GM10266 (cell line): ENCODE measurements around the gene RAD18.
A peak's percentile ranks its signal among the peaks of the same experiment; 100 is the strongest.

ENCODE experiments used
- DNase-seq: peaks from one replicate; pipeline ENCODE4 v3.0.0; 2012; ENCODE audit errors: extremely low spot score
- TF ChIP-seq, protein P1 (sequence below): IDR thresholded peaks from 2 replicates; pipeline ENCODE4 v1.5.1; 2012; ENCODE audit warnings: mild to moderate bottlenecking, low read depth; ENCODE audit not compliant: control insufficient read depth, insufficient read depth; ENCODE audit errors: missing control alignments

Gene RAD18

DNA sequence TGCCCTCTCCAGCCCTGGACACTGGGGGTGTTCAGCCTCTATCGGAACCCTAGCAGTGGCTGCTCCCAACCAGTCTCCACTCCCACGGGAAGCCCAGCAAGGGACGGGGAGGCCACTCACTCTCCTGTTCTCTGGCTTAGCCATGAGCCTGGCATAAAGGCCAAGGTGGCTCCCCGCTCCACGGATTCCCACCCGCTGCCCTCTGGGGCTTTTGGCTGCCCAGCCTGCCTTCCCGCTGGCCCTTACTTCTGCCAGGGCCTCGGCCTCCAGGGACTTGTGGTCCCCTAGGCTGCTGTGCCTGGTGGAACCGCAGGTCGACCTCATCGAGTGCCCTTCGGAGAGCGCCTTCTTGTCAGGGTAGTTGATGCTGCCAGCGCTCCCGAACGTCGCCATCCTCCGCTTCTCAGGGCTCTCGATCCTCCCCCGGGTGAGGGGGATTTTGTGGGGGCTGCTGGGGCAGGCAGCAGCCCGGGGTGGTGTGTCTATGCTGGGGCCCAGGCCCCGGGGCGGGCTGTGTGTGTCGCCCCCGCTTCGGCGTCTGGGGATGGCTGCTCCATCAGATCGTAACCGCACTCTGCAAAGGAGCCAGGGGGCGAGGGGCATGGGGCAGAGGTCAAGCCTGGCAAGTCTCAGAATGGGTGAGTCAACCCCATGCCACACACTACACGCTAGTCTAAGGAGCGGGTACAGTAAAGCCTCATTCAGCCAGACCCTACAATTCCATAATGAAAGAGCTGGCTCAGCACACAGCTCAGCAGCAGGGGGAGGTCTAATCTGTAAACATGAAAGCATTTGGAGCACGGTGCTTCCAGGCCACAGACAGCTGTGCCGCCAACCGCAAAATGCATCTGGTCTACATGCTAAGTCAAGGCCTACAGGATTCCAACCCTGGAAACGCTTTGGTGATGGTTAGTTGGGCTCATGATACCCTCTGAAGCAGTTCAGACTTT lies 27.3 kb upstream of the RAD18 start:
- TF ChIP-seq, protein P1, sequence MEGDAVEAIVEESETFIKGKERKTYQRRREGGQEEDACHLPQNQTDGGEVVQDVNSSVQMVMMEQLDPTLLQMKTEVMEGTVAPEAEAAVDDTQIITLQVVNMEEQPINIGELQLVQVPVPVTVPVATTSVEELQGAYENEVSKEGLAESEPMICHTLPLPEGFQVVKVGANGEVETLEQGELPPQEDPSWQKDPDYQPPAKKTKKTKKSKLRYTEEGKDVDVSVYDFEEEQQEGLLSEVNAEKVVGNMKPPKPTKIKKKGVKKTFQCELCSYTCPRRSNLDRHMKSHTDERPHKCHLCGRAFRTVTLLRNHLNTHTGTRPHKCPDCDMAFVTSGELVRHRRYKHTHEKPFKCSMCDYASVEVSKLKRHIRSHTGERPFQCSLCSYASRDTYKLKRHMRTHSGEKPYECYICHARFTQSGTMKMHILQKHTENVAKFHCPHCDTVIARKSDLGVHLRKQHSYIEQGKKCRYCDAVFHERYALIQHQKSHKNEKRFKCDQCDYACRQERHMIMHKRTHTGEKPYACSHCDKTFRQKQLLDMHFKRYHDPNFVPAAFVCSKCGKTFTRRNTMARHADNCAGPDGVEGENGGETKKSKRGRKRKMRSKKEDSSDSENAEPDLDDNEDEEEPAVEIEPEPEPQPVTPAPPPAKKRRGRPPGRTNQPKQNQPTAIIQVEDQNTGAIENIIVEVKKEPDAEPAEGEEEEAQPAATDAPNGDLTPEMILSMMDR = no peak
- no peak for DNase-seq

GRCh38 chr3:8988791-8989558 lies 25.7 kb upstream of the RAD18 start:
- TF ChIP-seq, protein P1 = no peak
- DNase-seq = no peak

DNA sequence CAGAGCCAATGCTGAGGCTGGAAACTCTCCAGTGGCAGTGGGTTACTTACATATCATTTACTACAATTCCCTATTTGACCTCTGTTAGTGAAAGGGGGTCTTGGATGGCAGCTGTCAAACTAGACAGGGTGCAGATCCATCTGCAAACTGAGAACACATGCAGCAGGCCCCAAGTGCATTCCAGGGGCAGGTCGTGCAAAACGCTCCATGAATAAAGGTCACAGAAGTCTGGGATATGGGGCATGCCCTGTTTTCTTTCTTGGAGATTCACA lies 25.0 kb upstream of the RAD18 start:
- TF ChIP-seq, protein P1 = no peak

GRCh38 chr3:8987645-8988383 lies 24.5 kb upstream of the RAD18 start:
- peak; percentile 91 for DNase-seq
- TF ChIP-seq, protein P1 = peak; percentile 76

More for the DNA sequence above, 25.0 kb upstream of the RAD18 start:
- no peak for DNase-seq

- DNase-seq = no peak
- TF ChIP-seq, protein P1 = no peak
These were observed 24.0 kb upstream of the RAD18 start for GRCh38 chr3:8987226-8987625.

- no peak for DNase-seq
- TF ChIP-seq, protein P1 = no peak
These were observed 23.5 kb upstream of the RAD18 start for GRCh38 chr3:8986741-8987140.

DNA sequence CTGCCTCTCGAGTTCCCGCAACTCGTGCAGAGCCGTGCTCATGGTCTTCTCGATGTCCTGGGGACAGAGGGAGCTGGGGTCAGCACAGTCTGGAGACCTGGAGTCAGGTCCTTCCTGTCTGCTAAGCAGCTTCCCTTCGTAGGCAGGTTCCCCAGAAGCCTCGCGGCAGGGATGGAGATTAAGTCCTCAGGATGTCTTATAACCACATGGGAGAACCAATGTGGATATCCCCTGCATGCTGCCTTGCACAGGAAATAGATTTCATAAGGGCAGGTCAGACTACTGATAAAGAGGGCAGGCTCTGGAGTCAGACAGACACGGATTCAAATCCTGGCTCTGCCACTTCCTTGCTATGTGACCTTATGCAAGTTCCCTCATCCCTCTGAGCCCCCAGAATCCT lies 22.6 kb upstream of the RAD18 start:
- TF ChIP-seq, protein P1 = no peak
- no peak for DNase-seq
